GM21737 (cell line): Measurements from ENCODE around the gene LPCAT1.

ENCODE experiments used
- ATAC-seq: cut with Tn5 transposase; IDR thresholded peaks from one replicate; pipeline ENCODE4 v1.9.1; 2021; ENCODE audit warnings: mild to moderate bottlenecking, moderate library complexity; ENCODE audit not compliant: unreplicated experiment

The LPCAT1 gene

DNA sequence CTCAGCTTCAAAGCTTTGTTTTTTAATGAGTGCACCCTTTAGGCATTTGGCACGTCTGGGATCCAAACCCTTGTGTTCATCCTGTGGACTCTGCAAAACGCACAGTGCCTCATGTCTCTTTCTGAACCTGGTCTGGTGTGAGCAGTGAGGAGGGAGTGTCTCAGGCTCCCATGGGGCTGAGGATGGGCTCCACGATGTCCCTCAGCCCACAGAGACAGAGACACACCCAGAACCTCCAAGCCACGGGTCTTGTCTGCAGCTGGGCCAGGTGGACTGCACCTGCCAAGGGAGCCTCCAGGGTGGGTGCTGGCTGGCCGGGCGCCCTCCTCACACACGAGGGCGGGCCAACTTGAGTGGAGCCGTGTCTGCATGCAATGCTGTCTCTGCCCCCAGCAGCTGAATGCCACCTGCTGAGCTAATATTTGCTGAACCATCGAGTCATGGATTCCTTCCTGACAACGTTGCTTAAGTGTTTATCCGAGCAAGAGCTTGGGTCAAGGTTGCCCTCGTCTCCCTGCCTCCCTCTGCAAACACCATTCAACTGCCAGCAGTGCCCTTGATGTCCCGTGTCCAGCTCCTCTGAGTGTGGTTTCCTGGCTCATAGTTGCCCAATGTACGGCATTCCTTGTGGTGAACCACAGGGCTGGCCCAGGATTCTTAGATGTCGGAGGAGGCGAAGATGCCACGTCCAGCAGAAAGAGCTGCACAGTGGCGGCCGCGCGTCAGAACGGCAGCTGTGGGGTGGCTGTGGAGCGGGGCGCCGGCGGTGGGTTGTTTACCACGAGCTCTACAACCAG is 31.4 kb upstream of the LPCAT1 start:
- ATAC-seq = no peak

DNA sequence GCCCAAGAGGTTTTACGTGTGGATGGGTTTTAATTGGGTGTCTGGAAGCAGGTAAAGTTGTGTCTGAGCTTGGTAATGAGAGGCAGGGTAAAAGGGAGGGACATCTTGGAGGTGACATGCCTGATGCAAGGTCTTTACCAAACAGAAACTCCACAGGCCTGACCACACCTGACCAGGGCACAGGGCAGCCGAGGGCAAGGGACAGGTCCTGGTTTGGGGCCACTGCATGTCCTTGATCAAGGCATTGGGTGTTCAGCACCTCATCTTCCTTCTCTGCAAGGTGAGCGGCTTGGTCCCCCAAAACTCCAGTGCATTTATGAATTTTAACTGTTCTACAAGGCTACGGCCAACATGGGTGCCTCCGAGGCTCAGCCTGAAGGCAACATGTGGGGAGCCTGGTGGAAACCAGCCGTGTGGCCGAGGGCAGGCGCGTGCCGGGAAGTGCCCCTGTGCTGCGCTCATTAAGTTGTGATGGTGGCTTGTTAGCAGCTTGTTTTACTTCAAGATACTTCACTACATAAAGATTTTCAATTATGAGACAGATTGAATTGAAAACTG is 30.7 kb upstream of the LPCAT1 start:
- no peak for ATAC-seq

- ATAC-seq = no peak
Measured at GRCh38 chr5:1553539-1554409, 30.0 kb upstream of the LPCAT1 start.

GRCh38 chr5:1552521-1553255 is 28.9 kb upstream of the LPCAT1 start:
- ATAC-seq = no peak

- ATAC-seq = no peak
Measured at GRCh38 chr5:1551426-1552301, 27.9 kb upstream of the LPCAT1 start.

DNA sequence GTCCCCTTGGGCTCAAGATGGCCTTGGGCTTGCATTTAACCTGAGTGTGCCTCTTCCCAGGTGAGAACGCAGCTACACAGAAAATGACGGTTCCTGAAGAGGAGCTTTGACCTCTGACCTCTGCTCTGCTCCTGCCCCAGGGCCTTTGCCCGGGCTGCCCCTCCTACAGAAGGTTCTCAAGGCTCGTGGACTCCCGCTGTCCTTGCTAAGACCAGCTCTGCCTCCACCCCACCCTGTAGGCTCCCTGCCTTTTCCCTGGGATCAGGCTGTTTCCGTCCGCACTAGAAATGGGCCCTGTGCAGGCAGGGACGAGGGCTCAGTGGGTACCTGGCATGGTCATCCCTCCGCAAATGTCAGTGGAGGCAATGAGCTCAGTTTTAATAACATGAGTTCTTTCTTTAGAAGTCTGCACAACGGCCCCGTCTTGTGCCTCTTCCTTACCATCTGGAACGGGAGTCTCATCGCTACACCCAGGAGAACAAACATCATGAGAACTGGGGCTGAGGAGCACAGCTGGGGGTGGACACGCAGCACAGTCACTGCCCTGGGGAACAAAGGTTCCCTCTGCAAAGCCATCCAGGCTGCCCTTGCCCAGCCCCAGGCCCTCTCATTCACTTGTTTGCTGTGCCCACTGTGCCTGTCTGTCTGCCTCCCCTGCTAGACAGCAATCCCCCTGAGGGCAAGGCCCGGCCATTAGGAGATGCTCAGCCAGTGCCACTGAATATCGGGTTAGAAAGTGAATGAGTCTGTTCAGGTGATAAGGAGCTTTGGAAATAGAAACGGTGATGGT is 26.7 kb upstream of the LPCAT1 start:
- ATAC-seq = no peak

- ATAC-seq = no peak
Measured at GRCh38 chr5:1549475-1550030, 25.8 kb upstream of the LPCAT1 start.

DNA sequence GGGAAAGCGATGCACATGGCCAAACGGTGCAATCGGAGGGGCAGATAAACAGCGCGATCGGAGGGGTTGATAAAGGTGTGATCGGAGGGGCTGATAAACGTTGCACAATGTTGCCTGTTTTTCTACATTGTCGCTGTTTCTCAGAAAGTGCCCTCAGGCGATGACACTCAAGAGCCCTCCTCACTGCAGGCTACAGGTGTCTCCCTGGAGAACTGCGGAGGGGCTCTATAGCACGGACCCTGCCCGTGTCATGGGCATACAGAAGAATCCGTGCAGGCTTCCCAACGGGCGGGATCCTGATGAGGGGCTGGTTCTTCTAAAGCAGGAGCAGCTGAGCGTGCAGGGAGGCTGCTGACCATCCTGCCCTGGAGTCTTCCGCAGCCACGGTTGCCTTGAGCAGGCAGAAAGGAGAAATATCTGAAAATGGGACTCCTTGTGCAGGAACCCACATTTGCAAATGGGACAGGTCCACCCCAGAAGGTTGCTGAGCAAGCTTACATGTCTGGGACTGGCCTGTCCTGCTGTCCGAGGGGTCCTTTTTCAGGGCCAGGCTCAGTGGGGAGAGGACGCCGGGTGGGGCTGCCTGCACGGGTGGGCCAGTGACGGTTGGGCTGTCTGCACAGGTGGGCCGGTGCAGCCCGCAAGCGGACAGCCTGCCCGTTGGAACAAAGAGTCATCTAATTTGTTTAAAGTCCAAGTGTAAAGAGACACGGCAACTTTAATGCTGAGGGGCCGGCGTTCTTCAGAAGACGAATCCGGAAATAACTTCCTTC is 25.1 kb upstream of the LPCAT1 start:
- ATAC-seq = no peak

GRCh38 chr5:1547655-1548054 is 23.9 kb upstream of the LPCAT1 start:
- no peak for ATAC-seq

DNA sequence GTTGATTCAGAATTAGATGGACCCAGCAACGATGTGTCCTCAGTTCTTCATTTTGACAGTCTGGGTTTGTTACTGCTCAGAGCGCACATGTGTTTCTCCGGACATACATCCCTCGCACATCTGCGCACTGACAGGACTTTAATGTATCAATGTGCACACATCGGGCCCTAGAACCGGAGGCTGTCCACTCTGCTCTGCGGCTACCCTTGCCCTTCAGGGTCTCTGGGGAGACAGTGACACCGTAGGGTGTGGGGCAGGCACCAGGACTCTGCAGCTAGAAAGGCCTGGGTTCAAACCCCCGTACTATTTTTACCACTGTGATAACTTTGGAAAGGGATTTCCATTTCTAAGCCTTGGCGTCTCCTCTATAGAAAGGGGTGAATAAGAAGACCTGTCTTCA is 23.5 kb upstream of the LPCAT1 start:
- no peak for ATAC-seq

GRCh38 chr5:1546556-1546955 is 22.8 kb upstream of the LPCAT1 start:
- ATAC-seq = no peak

DNA sequence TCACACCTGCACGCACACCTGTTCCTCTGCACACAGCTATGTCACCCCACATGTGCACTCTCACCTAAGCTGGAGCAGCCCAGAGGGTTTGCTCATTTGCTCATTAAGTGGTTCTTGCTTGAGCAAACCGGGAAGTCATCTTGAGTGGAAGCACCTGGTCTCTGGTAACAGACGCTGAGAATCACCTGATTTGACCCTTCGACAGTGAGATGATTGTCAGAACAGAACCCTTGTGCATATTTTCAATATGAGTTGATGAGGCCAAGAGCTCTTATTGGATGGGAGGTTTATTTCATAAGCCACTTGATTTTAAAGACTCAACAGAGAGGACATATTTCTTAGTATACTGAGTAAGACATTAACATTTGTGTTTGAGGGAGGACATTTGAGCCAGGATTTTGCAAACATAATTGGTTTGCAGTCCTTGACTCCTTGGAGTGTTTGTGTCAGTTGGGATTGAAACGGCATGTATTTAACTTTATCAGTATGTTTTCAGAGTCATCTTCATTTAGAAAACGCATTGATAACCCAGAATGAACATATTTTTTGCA is 22.1 kb upstream of the LPCAT1 start:
- no peak for ATAC-seq

- ATAC-seq = no peak
Measured at GRCh38 chr5:1545126-1545804, 21.5 kb upstream of the LPCAT1 start.

GRCh38 chr5:1544294-1544961 is 20.7 kb upstream of the LPCAT1 start:
- no peak for ATAC-seq

- ATAC-seq = no peak
Measured at GRCh38 chr5:1543398-1544293, 19.9 kb upstream of the LPCAT1 start.

DNA sequence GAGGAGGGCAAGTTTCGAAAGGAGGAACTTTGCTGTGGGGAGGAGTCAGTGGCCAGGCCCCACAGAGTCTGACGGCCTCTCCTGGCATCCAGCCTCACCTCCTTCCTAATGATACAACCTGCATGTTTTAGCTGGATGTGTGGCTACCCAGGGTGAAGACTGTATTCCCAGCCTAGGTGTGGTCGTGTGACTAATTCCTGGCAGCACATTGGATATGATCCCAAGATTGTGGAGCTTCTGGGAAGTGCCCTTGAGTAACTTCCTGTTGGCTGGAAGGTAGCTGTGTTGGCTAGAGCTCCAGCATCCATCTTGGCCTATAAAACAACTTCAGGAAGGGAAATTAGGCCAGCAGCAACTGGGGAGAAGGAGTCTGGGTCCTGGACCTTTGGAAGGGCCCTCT is 19.0 kb upstream of the LPCAT1 start:
- no peak for ATAC-seq
